Cardiac muscle cell (in vitro differentiated cells and primary cell): ENCODE data around the gene VGLL4. TPM values are rescaled to one million over a fixed set of nuclear protein-coding genes. Genes with fewer than 3 reads are reported as not detected.
"Not testable (repeated sequence)": the region's sequence is repeated elsewhere in the genome, so short reads cannot be mapped to it uniquely, and the experiment has no call there.

Experiments
- DNase-seq, 2 donors: peaks; one replicate each; pipeline versions ENCODE4 v3.0.0 to v3.0.0-alpha.2; 2010 to 2017; ENCODE audit warnings: low read depth in 1 of 2, low spot score in 1 of 2
- H3K27ac ChIP-seq: fragments of 200-600 bp; sonication (generic); 2 replicates; pipeline ENCODE4 v1.5.1; 2016
- H3K27me3 ChIP-seq: fragments of 200-600 bp; sonication (generic); 2 replicates; pipeline ENCODE4 v1.6.0; 2016; ENCODE audit warnings: control low read depth
- H3K36me3 ChIP-seq: fragments of 200-600 bp; sonication (generic); 2 replicates; pipeline ENCODE4 v1.5.1; 2016; ENCODE audit warnings: control low read depth
- H3K4me1 ChIP-seq: fragments of 200-600 bp; sonication (generic); 2 replicates; pipeline ENCODE4 v1.8.1; 2017; ENCODE audit warnings: low read depth, mild to moderate bottlenecking, mixed run types
- H3K4me3 ChIP-seq: fragments of 200-600 bp; sonication (generic); 2 replicates; pipeline ENCODE4 v1.5.1; 2016; ENCODE audit warnings: mild to moderate bottlenecking
- H3K9me3 ChIP-seq: fragments of 200-600 bp; sonication (generic); 2 replicates; pipeline ENCODE4 v1.5.1; 2017; ENCODE audit warnings: low read depth, mild to moderate bottlenecking, control low read depth
- CTCF ChIP-seq: IDR thresholded peaks from 2 replicates; pipeline ENCODE4 v1.5.1; 2012; ENCODE audit warnings: low read depth, mild to moderate bottlenecking, low read length
- polyA plus RNA-seq: library from polyadenylated mRNA; unstranded; fragments of >200 nt; fragmentation: Nextera tagmentation; extraction: Ambion mirVana; gene quantifications from 2 replicates; pipeline ENCODE4 v1.2.1, GENCODE V29; 2016
- total RNA-seq: library from RNA; depleted of rRNA; stranded (reverse); fragments of >200 nt; gene quantifications from 2 replicates; pipeline ENCODE4 v1.2.3, GENCODE V29; 2016

VGLL4 gene, protein sequence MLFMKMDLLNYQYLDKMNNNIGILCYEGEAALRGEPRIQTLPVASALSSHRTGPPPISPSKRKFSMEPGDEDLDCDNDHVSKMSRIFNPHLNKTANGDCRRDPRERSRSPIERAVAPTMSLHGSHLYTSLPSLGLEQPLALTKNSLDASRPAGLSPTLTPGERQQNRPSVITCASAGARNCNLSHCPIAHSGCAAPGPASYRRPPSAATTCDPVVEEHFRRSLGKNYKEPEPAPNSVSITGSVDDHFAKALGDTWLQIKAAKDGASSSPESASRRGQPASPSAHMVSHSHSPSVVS
- total RNA-seq (139 and 147 TPM in 2 replicates), polyA plus RNA-seq (62.9 and 76.5 TPM in 2 replicates)

GRCh38 chr3:11643605-11644087, at the start of gene VGLL4:
TSS of gene VGLL4 (minus strand) at chr3:11643915. CDS start at chr3:11643518, 397 bp downstream.
- Histone ChIP-seq H3K27me3 (no peaks in the 10 kb centered on the region), H3K4me3 (peak within 1 kb of the TSS; percentile 65), H3K27ac (peak within 1 kb of the TSS; percentile 97), H3K4me1 (peaks cover 28% of the 10 kb centered on the region), H3K9me3 (no peaks in the 10 kb centered on the region), H3K36me3 (no peaks in the 10 kb centered on the region)
- peak; percentile 15 for TF ChIP-seq CTCF
- peak; percentile 97 to 98 for DNase-seq

- no peak overlapping the region for H3K4me3 ChIP-seq
- H3K36me3 ChIP-seq, result no peaks in the 10 kb centered on the region
- no peak for DNase-seq
- TF ChIP-seq CTCF, result no peak
- H3K27ac ChIP-seq, result no peak overlapping the region
- no peaks in the 10 kb centered on the region for H3K9me3 ChIP-seq
- H3K27me3 ChIP-seq, result no peaks in the 10 kb centered on the region
- H3K4me1 ChIP-seq, result no peaks in the 10 kb centered on the region
Observed at GRCh38 chr3:11692532-11692813, 48.8 kb upstream of the VGLL4 start.

- no peak for TF ChIP-seq CTCF
- H3K4me3 ChIP-seq, result no peak overlapping the region
- no peak for DNase-seq
- H3K9me3 ChIP-seq, result no peaks in the 10 kb centered on the region
- no peaks in the 10 kb centered on the region for H3K27me3 ChIP-seq
- no peaks in the 10 kb centered on the region for H3K36me3 ChIP-seq
- H3K27ac ChIP-seq, result no peak overlapping the region
- no peaks in the 10 kb centered on the region for H3K4me1 ChIP-seq
Observed at GRCh38 chr3:11691767-11692531, 48.2 kb upstream of the VGLL4 start.

DNA sequence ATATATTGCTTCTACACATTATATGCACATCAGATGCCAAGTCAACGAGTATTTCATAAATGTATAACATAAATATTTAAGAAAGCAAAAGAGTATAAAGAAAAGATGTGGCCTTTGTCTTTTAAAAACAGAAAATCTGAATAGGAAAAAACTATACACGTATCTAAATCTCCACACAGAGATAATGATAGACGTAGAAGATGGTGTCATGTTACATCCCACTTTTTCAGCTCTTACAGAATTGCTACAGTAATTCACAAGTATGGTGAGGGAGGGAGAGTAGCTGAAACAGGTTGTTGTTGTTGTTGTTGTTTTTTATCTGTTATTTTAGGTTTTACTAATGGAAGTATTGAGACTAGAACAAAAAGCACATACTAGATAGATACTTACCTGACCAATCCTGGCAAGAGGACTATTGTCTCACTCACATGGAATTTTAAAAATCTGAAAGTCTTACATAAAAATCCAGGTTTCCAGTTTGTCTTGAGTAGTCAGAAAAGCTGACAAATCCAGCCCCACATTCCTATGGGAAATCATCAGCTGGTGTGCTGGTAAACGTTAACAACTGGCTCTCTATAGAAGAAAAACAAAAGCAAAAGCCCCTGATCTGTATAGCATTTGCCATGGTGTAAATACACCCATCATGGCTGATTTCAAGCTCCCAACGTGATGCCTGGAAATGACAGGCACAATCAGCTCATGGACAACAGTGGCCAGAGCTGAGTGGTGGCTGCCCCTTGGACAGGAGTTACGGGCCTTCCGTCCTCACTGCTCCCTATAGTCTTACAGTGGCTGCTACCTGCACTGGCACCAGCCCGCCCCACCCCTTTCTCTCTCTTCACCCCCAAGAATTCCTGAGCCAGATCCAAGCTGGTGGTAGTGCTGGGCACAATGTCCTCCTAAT, 47.4 kb upstream of the VGLL4 start:
- H3K36me3 ChIP-seq, result no peaks in the 10 kb centered on the region
- no peak overlapping the region for H3K4me3 ChIP-seq
- DNase-seq, result peak in 1 of 2 donors; percentile 58
- no peaks in the 10 kb centered on the region for H3K9me3 ChIP-seq
- H3K27me3 ChIP-seq, result no peaks in the 10 kb centered on the region
- no peak overlapping the region for H3K27ac ChIP-seq
- TF ChIP-seq CTCF, result no peak
- H3K4me1 ChIP-seq, result no peaks in the 10 kb centered on the region

DNA sequence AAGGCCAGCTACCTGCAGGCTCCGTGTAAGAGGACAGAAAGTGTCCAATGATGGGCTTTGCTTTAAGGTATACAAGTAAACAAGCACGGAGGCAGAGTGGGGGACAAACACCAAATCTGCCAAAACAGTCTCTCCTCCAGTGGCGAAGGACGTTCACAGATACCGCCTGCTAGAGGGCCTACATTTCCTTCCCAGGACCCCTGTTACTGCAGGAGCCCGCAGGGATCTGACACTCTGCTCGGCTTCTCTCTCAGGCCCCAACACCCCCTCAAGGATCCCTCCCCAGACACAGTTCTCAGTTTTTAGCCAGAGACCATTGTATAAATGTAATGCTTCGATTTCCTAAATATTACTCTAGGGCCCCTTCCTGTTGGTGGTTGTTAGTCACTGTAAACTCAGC, 46.0 kb upstream of the VGLL4 start:
- H3K4me3 ChIP-seq, result no peak overlapping the region
- no peak overlapping the region for H3K27ac ChIP-seq
- no peaks in the 10 kb centered on the region for H3K9me3 ChIP-seq
- no peaks in the 10 kb centered on the region for H3K4me1 ChIP-seq
- TF ChIP-seq CTCF, result no peak
- no peaks in the 10 kb centered on the region for H3K36me3 ChIP-seq
- H3K27me3 ChIP-seq, result no peaks in the 10 kb centered on the region
- no peak for DNase-seq

DNA sequence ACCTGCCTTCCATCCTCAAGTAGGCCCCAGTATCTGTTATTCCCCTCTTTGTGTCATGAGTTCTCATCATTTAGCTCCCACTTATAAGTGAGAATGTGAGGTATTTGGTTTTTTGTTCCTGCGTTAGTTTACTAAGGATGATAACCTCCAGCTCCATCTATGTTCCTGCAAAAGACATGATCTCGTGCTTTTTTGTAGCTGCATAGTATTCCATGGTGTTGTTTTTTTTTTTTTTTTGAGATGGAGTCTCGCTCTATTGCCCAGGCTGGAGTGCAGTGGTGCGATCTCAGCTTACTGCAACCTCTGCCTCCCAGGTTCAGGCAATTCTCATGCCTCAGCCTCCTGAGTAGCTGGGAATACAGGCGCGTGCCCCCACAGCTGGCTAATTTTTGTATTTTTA, 41.3 kb upstream of the VGLL4 start:
- H3K9me3 ChIP-seq, H3K4me1 ChIP-seq, H3K27ac ChIP-seq, DNase-seq, H3K4me3 ChIP-seq, H3K27me3 ChIP-seq, H3K36me3 ChIP-seq: not testable (repeated sequence)
